Measurements from ENCODE around the gene TGM2. TPM values are rescaled to one million over a fixed set of nuclear protein-coding genes. Genes with fewer than 3 reads are reported as not detected.

Gene TGM2
- total RNA-seq, 1 experiment from 2014 or later = 1.5 TPM

DNA sequence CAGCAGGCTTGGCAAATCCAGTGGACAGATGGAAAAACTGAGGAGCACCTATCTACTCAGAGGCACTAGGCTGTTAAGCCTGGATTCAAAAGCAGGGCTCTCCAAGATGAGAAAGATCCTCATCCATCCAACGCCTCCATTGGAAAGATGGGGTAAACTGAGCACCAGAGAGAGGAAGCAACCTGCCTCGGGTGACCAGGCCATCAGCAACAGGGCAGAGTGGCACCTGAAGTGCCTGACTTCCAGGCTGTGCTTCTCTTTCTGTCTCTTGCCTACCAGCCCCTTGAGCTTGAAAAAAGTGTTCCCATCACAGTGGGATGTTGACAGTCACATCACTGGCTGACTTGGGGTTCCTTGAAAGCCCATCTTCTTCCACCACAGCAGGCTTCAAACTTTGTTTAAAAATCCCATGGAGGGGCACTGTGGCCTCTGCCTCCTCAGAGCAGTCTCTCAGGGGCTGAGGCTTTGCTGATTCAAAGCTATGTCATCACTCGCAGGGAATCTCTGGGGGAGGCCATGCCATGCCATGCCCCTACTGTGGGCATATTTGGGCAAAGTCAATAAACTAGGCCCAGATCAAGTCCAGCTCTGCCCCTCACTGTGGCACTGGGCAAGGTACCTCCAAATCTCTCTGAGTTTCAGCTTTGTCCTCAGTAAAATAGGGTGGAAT is 44.8 kb upstream of the TGM2 start:
- no peaks in the 10 kb centered on the region for H3K4me1 Mint-ChIP-seq (ENCODE audit: insufficient read depth, unreplicated experiment)
- H3K36me3 Mint-ChIP-seq (ENCODE audit: insufficient read depth, unreplicated experiment) = no peaks in the 10 kb centered on the region
- no peak for DNase-seq (ENCODE audit: unreplicated experiment)
- intact Hi-C loops (cut with micrococcal nuclease) = no loop called here
- H3K27me3 Mint-ChIP-seq (ENCODE audit: insufficient read depth, unreplicated experiment) = no peaks in the 10 kb centered on the region
- peaks cover 7% of the 10 kb centered on the region for H3K9me3 Mint-ChIP-seq (ENCODE audit: unreplicated experiment)
- H3K27ac Mint-ChIP-seq (ENCODE audit: low read depth, unreplicated experiment) = no peak overlapping the region
- POLR2A ChIA-PET = interaction anchor here (1.2 to 1.7 kb wide), 3 partner anchors 8 to 157 kb away, joined by 4 to 6 read pairs (median 5); no protein-coding TSS in a partner anchor
- CTCF ChIA-PET = interaction anchor here (0.5 to 9.1 kb wide), 5 partner anchors 8 to 646 kb away, joined by 3 to 153 read pairs (median 5); no protein-coding TSS in a partner anchor
- H3K4me3 Mint-ChIP-seq (ENCODE audit: unreplicated experiment) = no peak overlapping the region
- TF ChIP-seq, protein P1, sequence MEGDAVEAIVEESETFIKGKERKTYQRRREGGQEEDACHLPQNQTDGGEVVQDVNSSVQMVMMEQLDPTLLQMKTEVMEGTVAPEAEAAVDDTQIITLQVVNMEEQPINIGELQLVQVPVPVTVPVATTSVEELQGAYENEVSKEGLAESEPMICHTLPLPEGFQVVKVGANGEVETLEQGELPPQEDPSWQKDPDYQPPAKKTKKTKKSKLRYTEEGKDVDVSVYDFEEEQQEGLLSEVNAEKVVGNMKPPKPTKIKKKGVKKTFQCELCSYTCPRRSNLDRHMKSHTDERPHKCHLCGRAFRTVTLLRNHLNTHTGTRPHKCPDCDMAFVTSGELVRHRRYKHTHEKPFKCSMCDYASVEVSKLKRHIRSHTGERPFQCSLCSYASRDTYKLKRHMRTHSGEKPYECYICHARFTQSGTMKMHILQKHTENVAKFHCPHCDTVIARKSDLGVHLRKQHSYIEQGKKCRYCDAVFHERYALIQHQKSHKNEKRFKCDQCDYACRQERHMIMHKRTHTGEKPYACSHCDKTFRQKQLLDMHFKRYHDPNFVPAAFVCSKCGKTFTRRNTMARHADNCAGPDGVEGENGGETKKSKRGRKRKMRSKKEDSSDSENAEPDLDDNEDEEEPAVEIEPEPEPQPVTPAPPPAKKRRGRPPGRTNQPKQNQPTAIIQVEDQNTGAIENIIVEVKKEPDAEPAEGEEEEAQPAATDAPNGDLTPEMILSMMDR (IDR thresholded peaks at IDR 0.05; ENCODE audit: unreplicated experiment) = no peak
- BruUV-seq (replicated peaks) = no TSS peak

DNA sequence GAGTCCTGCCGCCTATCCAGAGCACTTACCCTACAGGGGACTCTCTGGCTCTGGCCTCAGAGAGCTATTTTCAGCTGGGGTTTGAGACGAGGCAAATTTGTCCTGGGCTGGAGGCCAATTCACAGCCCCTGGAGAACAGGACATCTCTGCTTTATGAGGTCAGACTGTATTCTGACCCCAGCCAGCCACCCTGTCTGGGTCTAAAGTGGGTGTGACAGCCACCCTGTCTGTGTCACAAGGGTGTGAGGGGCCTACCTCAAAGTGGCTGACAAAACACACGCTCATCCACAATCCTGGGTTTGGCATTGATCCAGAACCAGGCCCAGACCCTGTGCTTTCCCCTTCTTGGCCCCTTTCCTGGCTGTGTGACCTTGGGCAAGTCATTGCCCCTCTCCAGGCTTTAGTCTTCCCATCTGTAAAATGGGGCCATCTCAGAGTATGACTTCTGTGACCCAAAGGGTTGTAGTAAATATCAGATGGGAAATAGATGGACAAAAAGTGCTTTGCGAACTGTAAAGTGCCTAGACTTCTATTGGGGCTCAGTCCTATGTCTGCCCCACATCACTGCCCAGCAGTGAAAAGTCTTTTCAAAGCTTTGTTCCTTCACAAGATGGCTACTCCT is 44.1 kb upstream of the TGM2 start:
- no peak for DNase-seq (ENCODE audit: unreplicated experiment)
- no peaks in the 10 kb centered on the region for H3K27me3 Mint-ChIP-seq (ENCODE audit: insufficient read depth, unreplicated experiment)
- ChIA-PET CTCF (interaction anchor here (0.6 to 9.1 kb wide), 6 partner anchors 10 to 581 kb away, joined by 3 to 153 read pairs (median 4); no protein-coding TSS in a partner anchor), POLR2A (interaction anchor here (1.7 kb wide), 1 partner anchor 8 kb away, joined by 6 read pairs; no protein-coding TSS in a partner anchor)
- no peaks in the 10 kb centered on the region for H3K4me1 Mint-ChIP-seq (ENCODE audit: insufficient read depth, unreplicated experiment)
- H3K9me3 Mint-ChIP-seq (ENCODE audit: unreplicated experiment) = peaks cover 7% of the 10 kb centered on the region
- intact Hi-C loops (cut with micrococcal nuclease) = no loop called here
- H3K27ac Mint-ChIP-seq (ENCODE audit: low read depth, unreplicated experiment) = no peak overlapping the region
- TF ChIP-seq, protein P1 (IDR thresholded peaks at IDR 0.05; ENCODE audit: unreplicated experiment) = no peak
- no TSS peak for BruUV-seq (replicated peaks)
- H3K36me3 Mint-ChIP-seq (ENCODE audit: insufficient read depth, unreplicated experiment) = no peaks in the 10 kb centered on the region
- no peak overlapping the region for H3K4me3 Mint-ChIP-seq (ENCODE audit: unreplicated experiment)

DNA sequence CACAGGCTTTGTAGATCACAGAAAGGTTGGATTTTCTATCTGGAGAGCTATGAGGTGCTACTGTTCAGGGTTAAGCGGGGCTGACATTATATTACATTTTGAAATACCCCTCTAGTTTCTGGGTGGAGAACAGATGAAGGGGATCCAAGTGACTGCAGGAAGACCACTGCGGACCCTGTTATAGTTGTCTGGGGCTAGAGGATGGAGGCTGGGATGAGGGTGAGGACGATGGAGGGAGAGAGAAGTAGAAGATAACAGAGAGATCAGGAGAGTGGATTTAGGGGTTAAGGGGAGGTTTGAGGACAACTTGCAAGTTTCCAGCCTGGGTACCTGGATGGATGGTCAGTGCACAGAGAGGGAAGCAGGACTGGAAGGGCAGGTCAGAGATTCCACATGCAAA is 43.5 kb upstream of the TGM2 start:
- H3K27me3 Mint-ChIP-seq (ENCODE audit: insufficient read depth, unreplicated experiment) = no peaks in the 10 kb centered on the region
- no peak for DNase-seq (ENCODE audit: unreplicated experiment)
- no peaks in the 10 kb centered on the region for H3K4me1 Mint-ChIP-seq (ENCODE audit: insufficient read depth, unreplicated experiment)
- ChIA-PET CTCF (interaction anchor here (0.6 to 9.1 kb wide), 5 partner anchors 10 to 581 kb away, joined by 3 to 153 read pairs (median 5); no protein-coding TSS in a partner anchor), POLR2A (no interaction called here)
- TF ChIP-seq, protein P1 (IDR thresholded peaks at IDR 0.05; ENCODE audit: unreplicated experiment) = no peak
- H3K4me3 Mint-ChIP-seq (ENCODE audit: unreplicated experiment) = no peak overlapping the region
- no peaks in the 10 kb centered on the region for H3K36me3 Mint-ChIP-seq (ENCODE audit: insufficient read depth, unreplicated experiment)
- intact Hi-C loops (cut with micrococcal nuclease) = no loop called here
- H3K27ac Mint-ChIP-seq (ENCODE audit: low read depth, unreplicated experiment) = no peak overlapping the region
- BruUV-seq (replicated peaks) = no TSS peak
- H3K9me3 Mint-ChIP-seq (ENCODE audit: unreplicated experiment) = peaks cover 7% of the 10 kb centered on the region

DNA sequence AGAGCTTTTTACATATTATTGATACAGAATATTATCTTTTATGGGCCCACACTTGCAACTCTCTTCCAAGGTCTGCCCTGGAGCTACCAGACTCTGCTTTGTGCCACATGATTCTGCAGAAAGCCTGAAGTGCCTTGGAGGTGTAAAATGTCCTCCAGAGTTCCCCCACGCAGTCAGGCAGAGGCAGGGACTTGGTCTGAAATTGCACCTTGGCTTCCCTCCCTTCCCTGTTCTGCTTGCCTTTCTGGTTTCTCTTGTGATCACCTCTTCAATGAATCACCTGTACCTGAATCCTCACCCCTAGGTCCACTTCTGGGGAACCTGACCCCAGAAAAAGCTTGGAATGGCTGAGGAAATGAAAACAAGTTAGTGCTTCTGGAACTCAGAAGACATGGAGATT is 43.0 kb upstream of the TGM2 start:
- H3K4me1 Mint-ChIP-seq (ENCODE audit: insufficient read depth, unreplicated experiment) = no peaks in the 10 kb centered on the region
- TF ChIP-seq, protein P1 (IDR thresholded peaks at IDR 0.05; ENCODE audit: unreplicated experiment) = no peak
- no peak for DNase-seq (ENCODE audit: unreplicated experiment)
- H3K27me3 Mint-ChIP-seq (ENCODE audit: insufficient read depth, unreplicated experiment) = no peaks in the 10 kb centered on the region
- peaks cover 7% of the 10 kb centered on the region for H3K9me3 Mint-ChIP-seq (ENCODE audit: unreplicated experiment)
- ChIA-PET CTCF (interaction anchor here (1.2 to 9.1 kb wide), 5 partner anchors 9 to 135 kb away, joined by 3 to 153 read pairs (median 5); no protein-coding TSS in a partner anchor), POLR2A (interaction anchor here (1.4 kb wide), 1 partner anchor 99 kb away, joined by 6 read pairs; no protein-coding TSS in a partner anchor)
- no peaks in the 10 kb centered on the region for H3K36me3 Mint-ChIP-seq (ENCODE audit: insufficient read depth, unreplicated experiment)
- BruUV-seq (replicated peaks) = no TSS peak
- intact Hi-C loops (cut with micrococcal nuclease) = no loop called here
- H3K27ac Mint-ChIP-seq (ENCODE audit: low read depth, unreplicated experiment) = no peak overlapping the region
- H3K4me3 Mint-ChIP-seq (ENCODE audit: unreplicated experiment) = no peak overlapping the region

All from MCF 10A (cell line).